IMR-90 (cell line): Measurements from ENCODE around the gene ZNRD2. TPM values are rescaled to one million over a fixed set of nuclear protein-coding genes. Genes with fewer than 3 reads are reported as not detected.

Experiments
- ATAC-seq: fragments of 200-7000 bp; cut with Tn5 transposase; 2 replicates; pipeline ENCODE4 v1.9.1; 2020; ENCODE audit warnings: low read depth, mild to moderate bottlenecking, moderate library complexity
- BruUV-seq: library from RNA; stranded (reverse); fragments of 400-500 nt; replicated peaks from 2 replicates; lab custom pipeline; 2021; lab: Mats Ljungman, UMichigan
- CTCF ChIA-PET: fragments of 300-600 bp; formaldehyde crosslinking; extraction: SDS; loops from one replicate; lab custom pipeline; 2021; ENCODE audit warnings: antibody characterized with exemption; lab: Yijun Ruan, JAX
- POLR2A ChIA-PET: fragments of 300-600 bp; sonication (Branson Sonifier 250); formaldehyde crosslinking; loops from one replicate; lab custom pipeline; 2022; ENCODE audit warnings: antibody characterized with exemption; ENCODE audit not compliant: unreplicated experiment; lab: Charles Lee
- DNase-seq: peaks from one replicate; pipeline ENCODE4 v3.0.0; 2013
- H2AFZ ChIP-seq: replicated peaks from 2 replicates; pipeline ENCODE3; 2013; ENCODE audit warnings: low read length, mild to moderate bottlenecking; ENCODE audit not compliant: poor library complexity
- H2AK5ac ChIP-seq: 2 replicates; pipeline ENCODE4 v1.6.1; 2013; ENCODE audit warnings: low read depth, low read length, inconsistent platforms
- H2AK9ac ChIP-seq: replicated peaks from 2 replicates; pipeline ENCODE3; 2013; ENCODE audit warnings: mild to moderate bottlenecking, low read depth, low read length, moderate library complexity; ENCODE audit not compliant: poor library complexity
- H2BK120ac ChIP-seq: 2 replicates; pipeline ENCODE4 v1.6.1; 2013; ENCODE audit warnings: low read depth, low read length, inconsistent platforms
- H2BK15ac ChIP-seq: 3 replicates; pipeline ENCODE4 v1.6.1; 2013; ENCODE audit warnings: low read depth, low read length, inconsistent platforms
- H2BK20ac ChIP-seq: 2 replicates; pipeline ENCODE4 v1.6.1; 2013; ENCODE audit warnings: low read depth, mild to moderate bottlenecking, inconsistent platforms, low read length, moderate library complexity
- H2BK5ac ChIP-seq: 2 replicates; pipeline ENCODE4 v1.6.1; 2013; ENCODE audit warnings: mild to moderate bottlenecking, low read depth, low read length, inconsistent platforms; ENCODE audit not compliant: poor library complexity, severe bottlenecking
- H3K14ac ChIP-seq: replicated peaks from 2 replicates; pipeline ENCODE4 v1.6.1; 2013; ENCODE audit warnings: low read depth, low read length, inconsistent platforms
- H3K18ac ChIP-seq: 2 replicates; pipeline ENCODE4 v1.6.1; 2013; ENCODE audit warnings: low read depth, low read length, control low read depth
- H3K23ac ChIP-seq: 2 replicates; pipeline ENCODE4 v1.6.1; 2013; ENCODE audit warnings: low read depth, low read length, inconsistent platforms
- H3K27ac ChIP-seq: 2 replicates; pipeline ENCODE4 v1.5.1; 2013; ENCODE audit warnings: mild to moderate bottlenecking, control low read depth, low read length; ENCODE audit not compliant: insufficient read depth
- H3K27me3 ChIP-seq: 2 replicates; pipeline ENCODE4 v1.6.1; 2013; ENCODE audit warnings: low read length; ENCODE audit not compliant: control insufficient read depth, insufficient read depth
- H3K36me3 ChIP-seq: 2 replicates; pipeline ENCODE4 v1.6.1; 2013; ENCODE audit warnings: low read length, mixed read lengths; ENCODE audit not compliant: control insufficient read depth, insufficient read depth
- H3K4ac ChIP-seq: 2 replicates; pipeline ENCODE4 v1.6.1; 2013; ENCODE audit warnings: low read depth, low read length, inconsistent platforms
- H3K4me1 ChIP-seq: 2 replicates; pipeline ENCODE4 v1.6.1; 2013; ENCODE audit warnings: low read length, mixed read lengths; ENCODE audit not compliant: control insufficient read depth, insufficient read depth
- H3K4me2 ChIP-seq: 2 replicates; pipeline ENCODE4 v1.6.1; 2013; ENCODE audit warnings: low read depth, mild to moderate bottlenecking, control low read depth, low read length, moderate library complexity
- H3K4me3 ChIP-seq: 2 replicates; pipeline ENCODE4 v1.5.1; 2013; ENCODE audit warnings: low read depth, mild to moderate bottlenecking, control low read depth, low read length, moderate library complexity; ENCODE audit not compliant: insufficient read depth
- H3K56ac ChIP-seq: 2 replicates; pipeline ENCODE4 v1.6.1; 2013; ENCODE audit warnings: low read length, inconsistent platforms; ENCODE audit not compliant: insufficient read depth; ENCODE audit errors: extremely low read depth
- H3K79me1 ChIP-seq, 2 experiments: 2 replicates each; pipeline ENCODE4 v1.6.1; 2013; ENCODE audit warnings: low read length in 2 of 2, inconsistent platforms in 1 of 2, low read depth in 1 of 2
- H3K9ac ChIP-seq: 2 replicates; pipeline ENCODE4 v1.6.1; 2013; ENCODE audit warnings: low read depth, low read length, control low read depth
- H3K9me1 ChIP-seq: 2 replicates; pipeline ENCODE4 v1.6.1; 2013; ENCODE audit warnings: low read length, inconsistent platforms; ENCODE audit not compliant: insufficient read depth
- H3K9me3 ChIP-seq: 2 replicates; pipeline ENCODE4 v1.6.1; 2013; ENCODE audit warnings: low read length; ENCODE audit not compliant: control insufficient read depth, insufficient read depth
- H4K20me1 ChIP-seq: 2 replicates; pipeline ENCODE4 v1.6.1; 2013; ENCODE audit warnings: low read length, inconsistent platforms; ENCODE audit not compliant: insufficient read depth
- H4K5ac ChIP-seq: 2 replicates; pipeline ENCODE4 v1.6.1; 2013; ENCODE audit warnings: mild to moderate bottlenecking, low read depth, low read length, control low read depth
- H4K8ac ChIP-seq, 2 experiments: 2 replicates each; pipeline ENCODE4 v1.6.1; 2013; ENCODE audit warnings: low read depth in 2 of 2, low read length in 2 of 2, control low read depth in 1 of 2, inconsistent platforms in 1 of 2
- H4K91ac ChIP-seq: 2 replicates; pipeline ENCODE4 v1.6.1; 2013; ENCODE audit warnings: low read depth, low read length, inconsistent platforms; ENCODE audit not compliant: insufficient read depth
- BHLHE40 ChIP-seq: fragments of 150-350 bp; IDR thresholded peaks from 2 replicates; pipeline ENCODE4 v1.6.1; 2016; ENCODE audit warnings: mild to moderate bottlenecking, low read depth, low read length
- CHD1 ChIP-seq: IDR thresholded peaks from 2 replicates; pipeline ENCODE4 v1.6.1; 2012; ENCODE audit warnings: low read depth, low read length, improper control_type of control experiment
- FOS ChIP-seq: fragments of 150-350 bp; IDR thresholded peaks from 2 replicates; pipeline ENCODE4 v1.6.1; 2016; ENCODE audit warnings: low read depth, low read length
- MAZ ChIP-seq: IDR thresholded peaks from 2 replicates; pipeline ENCODE4 v1.6.1; 2012; ENCODE audit warnings: low read depth, mild to moderate bottlenecking, low read length, improper control_type of control experiment, moderate library complexity, borderline replicate concordance
- MXI1 ChIP-seq: IDR thresholded peaks from 2 replicates; pipeline ENCODE4 v1.6.1; 2012; ENCODE audit warnings: low read depth, mild to moderate bottlenecking, low read length, moderate library complexity, borderline replicate concordance
- NFE2L2 ChIP-seq: fragments of 150-350 bp; IDR thresholded peaks from 2 replicates; pipeline ENCODE4 v1.6.1; 2016; ENCODE audit warnings: low read depth, mild to moderate bottlenecking, low read length
- POLR2A ChIP-seq: IDR thresholded peaks from 2 replicates; pipeline ENCODE4 v1.6.1; 2012; ENCODE audit warnings: mild to moderate bottlenecking, low read depth, low read length
- RAD21 ChIP-seq: IDR thresholded peaks from 2 replicates; pipeline ENCODE4 v1.6.1; 2012; ENCODE audit warnings: low read length, improper control_type of control experiment
- RFX5 ChIP-seq: IDR thresholded peaks from 2 replicates; pipeline ENCODE4 v1.8.0; 2012; ENCODE audit warnings: low read depth, mild to moderate bottlenecking, low read length, moderate library complexity
- SMC3 ChIP-seq: fragments of 150-350 bp; IDR thresholded peaks from 2 replicates; pipeline ENCODE4 v1.6.1; 2016; ENCODE audit warnings: low read depth, mild to moderate bottlenecking, antibody characterized with exemption, low read length, moderate library complexity
- WGBS, 2 experiments: methylation state at CpG; one replicate each; pipeline versions ENCODE4 v1.1.5 to v1.1.7; 2013; ENCODE audit warnings: missing lambda C conversion rate in 2 of 2; ENCODE audit not compliant: insufficient read length in 1 of 2; ENCODE audit errors: extremely low coverage in 2 of 2; 5-methylcytosine and 5-hydroxymethylcytosine counted together
- dilution Hi-C: fragments of 300-500 bp; cut with HindIII; formaldehyde crosslinking; loops from one replicate; pipeline ENCODE4 v1.14.3; 2018; ENCODE audit warnings: low sequenced_read_pairs; ENCODE audit not compliant: unreplicated experiment
- in situ Hi-C: fragments of 300-500 bp; cut with MboI; formaldehyde crosslinking; loops from 3 replicates; pipeline ENCODE4 v1.14.3; 2019; ENCODE audit warnings: low sequenced_read_pairs, inconsistent platforms, mixed read lengths
- intact Hi-C: fragments of 100-400 bp; cut with micrococcal nuclease; formaldehyde crosslinking; loops from 2 replicates; pipeline ENCODE4 v1.10.0; 2022
- polyA plus RNA-seq, 3 experiments: library from polyadenylated mRNA; depleted of rRNA; stranded (reverse); fragments of >200 nt; gene quantifications; 2 replicates each; pipeline ENCODE4 v1.2.3, GENCODE V29; 2012; ENCODE audit warnings: low replicate concordance in 1 of 3
- total RNA-seq: library from RNA; depleted of rRNA; stranded (reverse); fragments of >200 nt; gene quantifications from 2 replicates; pipeline ENCODE4 v1.2.3, GENCODE V29; 2012
- TF ChIP-seq, protein P1 (sequence below): fragments of 150-350 bp; IDR thresholded peaks from 2 replicates; pipeline ENCODE4 v1.6.1; 2016; ENCODE audit warnings: low read depth, mild to moderate bottlenecking, low read length, moderate library complexity, borderline replicate concordance
- TF ChIP-seq, protein P2 (sequence below): fragments of 150-350 bp; IDR thresholded peaks from 2 replicates; pipeline ENCODE4 v1.6.1; 2017; ENCODE audit warnings: mild to moderate bottlenecking, antibody characterized with exemption, low read length, low read depth

ZNRD2 gene
- total and polyA plus RNA-seq, 2 of the 4 experiments (the other 2 are of a cell fraction) = 75.6 to 90.3 TPM

- no peak for TF ChIP-seq SMC3
Observed at GRCh38 chr11:65589444-65590239, 19.4 kb downstream of the ZNRD2 start (continued).

GRCh38 chr11:65590240-65590738 lies 20.0 kb downstream of the ZNRD2 start:
- no peak overlapping the region for H4K8ac ChIP-seq
- no peak overlapping the region for H2BK120ac ChIP-seq
- no peak overlapping the region for H2AK5ac ChIP-seq
- no peak overlapping the region for H3K56ac ChIP-seq
- H2BK15ac ChIP-seq = no peak overlapping the region
- intact Hi-C loops (loop anchor here (2.0 kb wide), 1 partner anchor 13 kb away; the partner anchor contains the start of gene EHBP1L1), dilution Hi-C loops (no loop called here), in situ Hi-C loops (no loop called here)
- no CpG with 5 or more reads among the region's 8 CpGs for WGBS, 2 experiments
- H3K36me3 ChIP-seq = peaks cover 30% of the 10 kb centered on the region
- no peaks in the 10 kb centered on the region for H3K9me3 ChIP-seq
- H3K14ac ChIP-seq = no peak overlapping the region
- no peak overlapping the region for H3K9ac ChIP-seq
- H3K27me3 ChIP-seq = no peaks in the 10 kb centered on the region
- no peaks in the 10 kb centered on the region for H3K9me1 ChIP-seq
- H4K91ac ChIP-seq = no peak overlapping the region
- H2BK5ac ChIP-seq = no peak overlapping the region
- peaks cover 0 to 16% of the 10 kb centered on the region in 2 experiments; a peak in 1 of 4 replicates for H3K79me1 ChIP-seq
- no peak overlapping the region for H2BK20ac ChIP-seq
- CTCF ChIA-PET = interaction anchor here (0.9 kb wide), 1 partner anchor 50 kb away, joined by 4 read pairs; no protein-coding TSS in a partner anchor
- H3K4ac ChIP-seq = no peak overlapping the region
- H2AFZ ChIP-seq = no peak overlapping the region
- no peak overlapping the region for H3K27ac ChIP-seq
- no peak overlapping the region for H2AK9ac ChIP-seq
- ATAC-seq = no peak
- peaks cover 4% of the 10 kb centered on the region for H3K4me1 ChIP-seq
- H3K18ac ChIP-seq = no peak overlapping the region
- no peak for TF ChIP-seq POLR2A
- no peak for TF ChIP-seq MAZ
- TF ChIP-seq FOS = no peak
- no peak for TF ChIP-seq CHD1
- no peak for TF ChIP-seq MXI1
- TF ChIP-seq RAD21 = no peak
- no peak for TF ChIP-seq NFE2L2
- TF ChIP-seq RFX5 = no peak
- TF ChIP-seq, protein P1, sequence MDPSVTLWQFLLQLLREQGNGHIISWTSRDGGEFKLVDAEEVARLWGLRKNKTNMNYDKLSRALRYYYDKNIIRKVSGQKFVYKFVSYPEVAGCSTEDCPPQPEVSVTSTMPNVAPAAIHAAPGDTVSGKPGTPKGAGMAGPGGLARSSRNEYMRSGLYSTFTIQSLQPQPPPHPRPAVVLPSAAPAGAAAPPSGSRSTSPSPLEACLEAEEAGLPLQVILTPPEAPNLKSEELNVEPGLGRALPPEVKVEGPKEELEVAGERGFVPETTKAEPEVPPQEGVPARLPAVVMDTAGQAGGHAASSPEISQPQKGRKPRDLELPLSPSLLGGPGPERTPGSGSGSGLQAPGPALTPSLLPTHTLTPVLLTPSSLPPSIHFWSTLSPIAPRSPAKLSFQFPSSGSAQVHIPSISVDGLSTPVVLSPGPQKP = no peak
- TF ChIP-seq, protein P2, sequence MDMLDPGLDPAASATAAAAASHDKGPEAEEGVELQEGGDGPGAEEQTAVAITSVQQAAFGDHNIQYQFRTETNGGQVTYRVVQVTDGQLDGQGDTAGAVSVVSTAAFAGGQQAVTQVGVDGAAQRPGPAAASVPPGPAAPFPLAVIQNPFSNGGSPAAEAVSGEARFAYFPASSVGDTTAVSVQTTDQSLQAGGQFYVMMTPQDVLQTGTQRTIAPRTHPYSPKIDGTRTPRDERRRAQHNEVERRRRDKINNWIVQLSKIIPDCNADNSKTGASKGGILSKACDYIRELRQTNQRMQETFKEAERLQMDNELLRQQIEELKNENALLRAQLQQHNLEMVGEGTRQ = no peak
- TF ChIP-seq BHLHE40 = no peak
- H4K20me1 ChIP-seq = peaks cover 9% of the 10 kb centered on the region
- BruUV-seq = no TSS peak
- H3K23ac ChIP-seq = no peak overlapping the region
- POLR2A ChIA-PET = interaction anchor here (0.5 kb wide), 1 partner anchor 26 kb away, joined by 5 read pairs; no protein-coding TSS in a partner anchor
- no peak overlapping the region for H4K5ac ChIP-seq
- H3K4me2 ChIP-seq = no peak overlapping the region
- no peak overlapping the region for H3K4me3 ChIP-seq
- peak; percentile 62 for DNase-seq
